ENCODE measurements around the gene CRLF3.
"Not testable (repeated sequence)": the region's sequence is repeated elsewhere in the genome, so short reads cannot be mapped to it uniquely, and the experiment has no call there.

The CRLF3 gene

GRCh38 chr17:30814236-30814635, 10.3 kb downstream of the CRLF3 start:
- not testable (repeated sequence) for DNase-seq

- no peak for DNase-seq
These were observed 12.0 kb downstream of the CRLF3 start for GRCh38 chr17:30812218-30813177.

GRCh38 chr17:30809867-30810266, 14.6 kb downstream of the CRLF3 start:
- DNase-seq: no peak

- DNase-seq: peak; percentile 63
These were observed 15.7 kb downstream of the CRLF3 start for GRCh38 chr17:30808785-30809286.

- no peak for DNase-seq
These were observed 16.6 kb downstream of the CRLF3 start for GRCh38 chr17:30807896-30808295.

GRCh38 chr17:30805944-30806456, 18.5 kb downstream of the CRLF3 start:
- DNase-seq: no peak

- no peak for DNase-seq
These were observed 22.8 kb downstream of the CRLF3 start for GRCh38 chr17:30801671-30802070.

GRCh38 chr17:30796016-30796415, 28.5 kb downstream of the CRLF3 start:
- DNase-seq: no peak

- DNase-seq: no peak
These were observed 30.1 kb downstream of the CRLF3 start for GRCh38 chr17:30794372-30794771.

- no peak for DNase-seq
These were observed 31.1 kb downstream of the CRLF3 start for GRCh38 chr17:30793282-30793977.

GRCh38 chr17:30790279-30790678, 34.2 kb downstream of the CRLF3 start:
- no peak for DNase-seq

GRCh38 chr17:30788918-30789317, 35.6 kb downstream of the CRLF3 start:
- no peak for DNase-seq

- no peak for DNase-seq
These were observed 42.3 kb downstream of the CRLF3 start for GRCh38 chr17:30782206-30782605.

- DNase-seq: no peak
These were observed 44.1 kb downstream of the CRLF3 start for GRCh38 chr17:30780343-30780742.

GRCh38 chr17:30768771-30769170, 55.7 kb downstream of the CRLF3 start:
- DNase-seq: not testable (repeated sequence)

GRCh38 chr17:30767641-30768404, 56.7 kb downstream of the CRLF3 start:
- not testable (repeated sequence) for DNase-seq

GRCh38 chr17:30761060-30761459, 63.4 kb downstream of the CRLF3 start:
- DNase-seq: no peak

GRCh38 chr17:30753291-30753690, 71.2 kb downstream of the CRLF3 start:
- DNase-seq: not testable (repeated sequence)

- DNase-seq: not testable (repeated sequence)
These were observed 73.5 kb downstream of the CRLF3 start for GRCh38 chr17:30750982-30751381.

GRCh38 chr17:30747621-30748020, 76.9 kb downstream of the CRLF3 start:
- DNase-seq: not testable (repeated sequence)

- not testable (repeated sequence) for DNase-seq
These were observed 81.8 kb downstream of the CRLF3 start for GRCh38 chr17:30742669-30743068.

GRCh38 chr17:30736371-30736770, 88.1 kb downstream of the CRLF3 start:
- not testable (repeated sequence) for DNase-seq

- not testable (repeated sequence) for DNase-seq
These were observed 88.8 kb downstream of the CRLF3 start for GRCh38 chr17:30735644-30736043.
